Central memory CD8-positive, alpha-beta T cell (primary cell): ENCODE data around the gene DYNC1LI2.

Experiments used
- ATAC-seq: fragments of 150-1000 bp; cut with Tn5 transposase; replicated peaks from 2 replicates; pipeline ENCODE4 v1.10.0; 2022; ENCODE audit warnings: mild to moderate bottlenecking, moderate FRiP score, moderate number of reproducible peaks; ENCODE audit not compliant: poor library complexity, severe bottlenecking; ENCODE audit errors: extremely low read depth
- DNase-seq, 2 donors: peaks; one replicate each; pipeline ENCODE4 v3.0.0; 2021; ENCODE audit warnings: low spot score in 2 of 2
- H3K27ac Mint-ChIP-seq: one replicate; pipeline ENCODE4 v1.8.0; 2022; ENCODE audit warnings: low read depth, mild to moderate bottlenecking, moderate library complexity, mixed read lengths
- H3K27me3 Mint-ChIP-seq: one replicate; pipeline ENCODE4 v1.8.0; 2022; ENCODE audit warnings: mixed read lengths
- H3K36me3 Mint-ChIP-seq: one replicate; pipeline ENCODE4 v1.8.0; 2022; ENCODE audit warnings: mild to moderate bottlenecking, moderate library complexity, mixed read lengths; ENCODE audit not compliant: insufficient read depth
- H3K4me1 Mint-ChIP-seq: one replicate; pipeline ENCODE4 v1.8.0; 2022; ENCODE audit warnings: mixed read lengths
- H3K4me3 Mint-ChIP-seq: one replicate; pipeline ENCODE4 v1.8.0; 2022; ENCODE audit warnings: mild to moderate bottlenecking, moderate library complexity, mixed read lengths
- H3K9me3 Mint-ChIP-seq: one replicate; pipeline ENCODE4 v1.8.0; 2022; ENCODE audit warnings: mixed read lengths

Gene DYNC1LI2

DNA sequence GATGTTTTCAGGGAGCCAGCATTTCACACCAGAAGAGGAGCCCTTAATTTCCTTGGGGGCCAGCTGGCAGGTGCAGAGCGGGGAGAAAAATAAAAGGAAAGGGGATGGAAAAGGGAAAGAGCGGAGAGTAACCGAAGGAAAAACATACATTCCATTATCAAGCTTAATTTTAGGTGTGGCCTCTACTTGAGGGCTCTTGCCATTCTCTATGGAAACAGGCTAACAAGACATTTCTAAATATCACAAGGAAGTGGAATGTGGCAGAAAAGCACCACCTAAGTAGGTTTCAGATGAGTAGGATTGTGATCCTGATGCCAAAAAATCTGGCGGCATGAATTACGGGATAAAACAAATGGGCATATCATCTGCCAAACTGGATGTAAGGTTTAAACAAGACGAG lies 970 bp upstream of the DYNC1LI2 start:
- no peak for ATAC-seq
- Mint-ChIP-seq H3K27me3 (peaks cover 11% of the 10 kb centered on the region), H3K9me3 (no peaks in the 10 kb centered on the region), H3K36me3 (peaks cover 27% of the 10 kb centered on the region), H3K4me3 (peak overlapping the region; percentile 69), H3K4me1 (peaks cover 33% of the 10 kb centered on the region), H3K27ac (peak overlapping the region; percentile 90)
- DNase-seq = no peak

DNA sequence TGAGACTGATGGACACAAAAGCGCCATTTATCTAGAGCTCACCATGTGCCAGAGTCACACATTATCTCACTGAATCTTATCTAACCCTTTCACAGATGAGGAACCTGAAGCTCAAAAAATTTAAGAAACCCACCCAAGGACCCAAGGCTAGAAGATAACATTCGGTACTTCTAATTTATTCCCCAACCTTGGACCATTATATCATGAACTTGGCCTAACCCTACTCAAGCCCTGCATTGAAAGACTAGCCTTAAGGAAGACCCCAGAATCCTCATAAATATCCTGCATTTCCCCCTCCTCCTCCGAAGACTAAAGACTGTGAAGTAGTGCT lies 548 bp upstream of the DYNC1LI2 start:
- H3K4me3 Mint-ChIP-seq = peak overlapping the region; percentile 69
- peaks cover 11% of the 10 kb centered on the region for H3K27me3 Mint-ChIP-seq
- peak overlapping the region; percentile 90 for H3K27ac Mint-ChIP-seq
- DNase-seq (no peak), ATAC-seq (no peak)
- peaks cover 31% of the 10 kb centered on the region for H3K36me3 Mint-ChIP-seq
- H3K9me3 Mint-ChIP-seq = no peaks in the 10 kb centered on the region
- H3K4me1 Mint-ChIP-seq = peaks cover 35% of the 10 kb centered on the region

DNA sequence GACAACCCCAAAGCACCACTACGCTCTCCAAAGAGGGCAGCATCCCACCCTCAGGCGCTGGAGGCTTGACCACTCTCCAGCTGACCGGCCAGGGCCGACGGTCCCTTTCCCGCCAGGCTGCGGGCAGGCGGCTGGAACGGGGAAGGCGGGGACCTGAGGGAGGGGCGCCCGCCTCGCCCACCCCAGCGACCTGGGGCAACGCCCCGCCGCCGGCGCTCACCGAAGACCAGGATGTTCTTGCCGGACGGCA lies 431 bp downstream of the DYNC1LI2 start:
- Mint-ChIP-seq H3K4me1 (peaks cover 45% of the 10 kb centered on the region), H3K27me3 (peaks cover 11% of the 10 kb centered on the region), H3K4me3 (peak overlapping the region; percentile 69), H3K36me3 (peaks cover 37% of the 10 kb centered on the region), H3K27ac (peak overlapping the region; percentile 90), H3K9me3 (no peaks in the 10 kb centered on the region)
- no peak for DNase-seq
- ATAC-seq = no peak

DNA sequence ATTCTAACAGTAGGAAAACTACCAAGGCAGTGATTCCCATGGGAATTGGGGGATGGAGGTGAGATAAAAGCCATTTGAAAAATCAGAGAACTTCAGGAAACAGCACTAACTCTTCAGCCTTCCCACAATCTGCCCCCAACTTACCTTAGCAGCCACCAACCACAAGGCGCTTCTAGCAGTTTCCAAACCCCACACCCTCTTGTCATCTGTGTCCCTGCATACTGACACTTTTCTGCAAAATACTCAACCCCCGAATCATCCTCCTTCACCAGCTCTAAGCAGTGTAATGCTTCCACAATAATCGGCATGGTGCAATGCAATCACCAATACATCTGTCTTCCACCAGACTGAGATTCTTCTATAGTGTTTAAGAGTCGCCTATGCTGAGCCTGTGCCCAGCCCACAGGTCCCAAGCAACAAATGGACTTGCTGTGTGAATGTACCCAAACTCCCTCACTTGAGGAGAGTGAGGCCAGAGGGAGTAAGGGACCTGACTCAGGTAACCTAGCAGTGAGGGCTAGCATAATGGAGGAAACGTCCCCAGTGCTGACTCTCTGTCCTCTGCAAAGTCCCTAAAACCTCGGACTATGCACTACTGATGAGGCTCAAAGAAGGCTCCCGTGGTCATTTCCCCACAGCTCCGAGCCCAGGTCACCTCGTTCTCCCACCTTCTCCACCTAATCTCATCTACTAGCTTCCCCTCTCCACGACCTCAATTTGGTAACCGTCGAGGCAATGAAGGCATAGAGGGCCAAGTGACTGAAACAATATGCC lies 943 bp downstream of the DYNC1LI2 start:
- Mint-ChIP-seq H3K9me3 (no peaks in the 10 kb centered on the region), H3K27ac (peak overlapping the region; percentile 61), H3K4me1 (peaks cover 47% of the 10 kb centered on the region), H3K36me3 (peaks cover 39% of the 10 kb centered on the region), H3K27me3 (peaks cover 11% of the 10 kb centered on the region), H3K4me3 (peak overlapping the region; percentile 69)
- ATAC-seq (peak; percentile 11), DNase-seq (no peak)

DNA sequence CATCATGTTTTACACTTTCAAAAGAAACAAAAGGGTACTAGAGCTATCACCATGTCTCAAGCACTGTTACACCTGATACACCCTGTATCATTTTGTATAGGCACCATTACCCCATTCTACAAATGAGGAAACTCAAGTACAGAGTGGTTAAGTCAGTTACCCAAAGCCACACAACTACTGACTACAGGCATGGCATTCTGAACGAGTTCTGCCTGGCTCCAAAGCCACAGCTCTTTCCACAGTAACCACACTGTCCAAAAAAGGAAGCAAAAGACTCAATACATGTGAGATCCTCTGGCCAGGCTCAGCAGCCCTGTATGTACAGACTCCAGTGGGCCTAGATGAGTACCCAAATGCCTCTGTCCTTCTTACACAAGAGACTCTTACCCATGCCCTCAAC lies 4.7 kb downstream of the DYNC1LI2 start:
- Mint-ChIP-seq H3K27ac (no peak overlapping the region), H3K4me1 (peaks cover 41% of the 10 kb centered on the region), H3K36me3 (peaks cover 55% of the 10 kb centered on the region), H3K4me3 (no peak overlapping the region), H3K9me3 (no peaks in the 10 kb centered on the region), H3K27me3 (no peaks in the 10 kb centered on the region)
- no peak for ATAC-seq
- no peak for DNase-seq

DNA sequence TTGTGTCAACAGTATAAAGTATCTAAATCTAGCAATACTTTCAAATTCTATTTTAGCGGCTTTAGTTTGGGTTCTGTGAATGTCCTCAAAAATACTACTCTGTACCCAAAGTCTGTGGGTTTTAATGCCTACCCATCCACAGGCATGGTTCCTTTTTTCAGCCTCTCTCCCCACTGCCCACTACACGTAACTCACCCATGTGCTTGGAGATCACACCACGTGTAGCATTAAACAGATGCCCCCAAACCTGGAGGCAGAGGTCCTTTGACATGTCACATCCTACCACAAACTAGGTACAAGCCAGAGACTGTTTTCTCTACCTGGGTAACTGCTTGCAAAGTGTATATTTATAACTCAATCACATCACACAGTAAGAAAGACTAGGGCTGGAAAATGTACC lies 5.4 kb downstream of the DYNC1LI2 start:
- ATAC-seq (no peak), DNase-seq (no peak)
- H3K9me3 Mint-ChIP-seq = no peaks in the 10 kb centered on the region
- H3K36me3 Mint-ChIP-seq = peaks cover 59% of the 10 kb centered on the region
- H3K4me3 Mint-ChIP-seq = no peak overlapping the region
- peaks cover 43% of the 10 kb centered on the region for H3K4me1 Mint-ChIP-seq
- H3K27me3 Mint-ChIP-seq = no peaks in the 10 kb centered on the region
- peak overlapping the region; percentile 13 for H3K27ac Mint-ChIP-seq

DNA sequence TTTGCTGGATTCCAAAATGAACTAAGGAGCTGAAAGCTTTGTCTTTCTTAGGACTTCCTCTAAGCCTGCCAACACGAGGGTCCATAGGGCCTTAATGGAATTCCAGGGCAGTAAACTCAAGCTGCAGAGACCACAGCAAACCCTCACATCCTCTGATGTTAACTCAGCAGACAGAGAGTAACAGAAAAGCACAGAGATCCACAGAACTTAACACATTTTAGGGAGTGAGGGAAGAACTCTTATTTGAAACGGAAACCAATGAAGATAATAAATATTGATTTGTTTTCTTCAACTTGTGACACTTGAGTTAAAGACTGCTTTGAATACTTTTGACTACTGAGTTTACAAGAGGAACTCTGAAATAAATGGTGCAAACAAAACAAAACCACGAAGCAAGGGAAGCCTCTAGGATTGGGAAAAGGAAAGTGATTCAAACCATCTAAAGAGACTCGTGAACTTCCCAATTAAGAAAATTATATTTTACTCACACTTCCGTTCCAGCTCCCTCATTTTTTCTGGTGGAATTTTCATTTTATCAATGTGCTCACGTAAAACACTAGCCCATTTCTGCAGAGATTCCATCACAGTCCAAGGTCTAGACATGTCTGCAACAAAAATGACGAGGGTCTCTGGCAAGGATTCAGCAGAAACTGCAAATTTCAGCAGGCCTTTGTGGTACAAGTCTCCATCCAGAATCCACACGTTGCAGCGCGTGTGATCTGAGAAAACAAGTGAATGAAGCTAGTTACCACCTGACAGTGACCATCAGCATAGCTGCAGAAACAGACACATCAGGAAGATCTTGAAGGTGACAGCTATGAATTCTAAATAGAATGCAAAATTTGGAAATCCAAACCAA lies 9.2 kb downstream of the DYNC1LI2 start:
- no peak overlapping the region for H3K27ac Mint-ChIP-seq
- H3K36me3 Mint-ChIP-seq = peaks cover 62% of the 10 kb centered on the region
- H3K4me3 Mint-ChIP-seq = no peak overlapping the region
- DNase-seq = no peak
- H3K4me1 Mint-ChIP-seq = peaks cover 32% of the 10 kb centered on the region
- H3K9me3 Mint-ChIP-seq = no peaks in the 10 kb centered on the region
- ATAC-seq = no peak
- H3K27me3 Mint-ChIP-seq = no peaks in the 10 kb centered on the region

DNA sequence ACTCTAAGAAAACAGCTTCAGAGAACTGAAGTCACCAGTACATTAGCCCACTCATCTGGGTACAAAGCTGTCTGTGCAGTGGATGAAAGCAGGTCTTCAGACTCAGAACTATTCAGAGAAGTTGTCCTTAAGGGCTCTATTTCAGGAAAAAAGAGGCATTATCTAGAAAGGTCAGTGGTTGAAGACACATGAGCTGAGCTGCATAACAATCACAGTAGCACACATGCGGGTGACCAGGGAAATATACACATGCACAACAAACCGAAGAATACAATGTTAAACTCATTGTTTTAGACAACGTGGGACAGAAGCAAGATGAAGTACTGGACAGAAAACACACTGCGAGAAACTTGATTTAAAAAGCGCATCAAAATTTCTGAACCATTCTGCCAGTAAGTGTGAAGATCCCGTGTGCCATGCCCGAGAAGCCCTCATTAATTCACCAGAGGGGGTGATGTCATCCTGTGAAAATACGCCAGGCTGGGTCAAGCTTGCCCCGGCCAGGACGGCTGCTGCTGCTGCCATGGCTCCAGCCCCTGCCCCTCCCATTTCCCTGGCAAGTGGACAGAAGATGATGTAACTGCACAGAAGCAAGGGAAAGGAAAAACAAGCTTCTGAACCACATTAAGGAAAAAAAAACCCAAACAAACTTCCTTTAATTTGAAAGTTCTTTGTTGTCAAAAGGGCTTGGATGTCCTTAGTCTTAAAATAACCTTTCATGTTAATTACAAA lies 10.1 kb downstream of the DYNC1LI2 start:
- H3K4me1 Mint-ChIP-seq = peaks cover 23% of the 10 kb centered on the region
- H3K4me3 Mint-ChIP-seq = no peak overlapping the region
- no peak overlapping the region for H3K27ac Mint-ChIP-seq
- ATAC-seq = no peak
- no peaks in the 10 kb centered on the region for H3K9me3 Mint-ChIP-seq
- H3K27me3 Mint-ChIP-seq = no peaks in the 10 kb centered on the region
- H3K36me3 Mint-ChIP-seq = peaks cover 63% of the 10 kb centered on the region
- DNase-seq = no peak

DNA sequence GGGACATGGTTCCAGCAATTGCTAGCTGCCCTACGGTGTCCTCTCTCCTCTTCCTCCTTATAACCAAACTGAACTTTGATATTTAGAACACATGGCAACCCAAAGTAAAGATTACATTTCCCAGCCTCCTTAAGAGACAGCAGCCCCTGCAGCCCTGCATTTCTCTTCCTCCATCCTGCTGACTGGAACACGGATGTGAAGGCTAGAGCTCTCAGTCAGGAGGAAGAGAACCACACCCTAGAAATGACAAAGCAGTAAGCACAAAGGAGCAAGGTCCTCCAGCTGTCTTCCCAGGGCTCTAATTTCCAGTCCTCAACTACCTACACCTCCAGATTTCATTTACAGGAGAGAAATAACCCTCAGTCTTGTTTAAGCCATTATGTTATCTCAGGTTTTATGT lies 10.9 kb downstream of the DYNC1LI2 start:
- Mint-ChIP-seq H3K4me3 (no peak overlapping the region), H3K27ac (peak overlapping the region; percentile 56), H3K4me1 (peaks cover 18% of the 10 kb centered on the region), H3K9me3 (no peaks in the 10 kb centered on the region), H3K36me3 (peaks cover 66% of the 10 kb centered on the region), H3K27me3 (no peaks in the 10 kb centered on the region)
- ATAC-seq (no peak), DNase-seq (no peak)

DNA sequence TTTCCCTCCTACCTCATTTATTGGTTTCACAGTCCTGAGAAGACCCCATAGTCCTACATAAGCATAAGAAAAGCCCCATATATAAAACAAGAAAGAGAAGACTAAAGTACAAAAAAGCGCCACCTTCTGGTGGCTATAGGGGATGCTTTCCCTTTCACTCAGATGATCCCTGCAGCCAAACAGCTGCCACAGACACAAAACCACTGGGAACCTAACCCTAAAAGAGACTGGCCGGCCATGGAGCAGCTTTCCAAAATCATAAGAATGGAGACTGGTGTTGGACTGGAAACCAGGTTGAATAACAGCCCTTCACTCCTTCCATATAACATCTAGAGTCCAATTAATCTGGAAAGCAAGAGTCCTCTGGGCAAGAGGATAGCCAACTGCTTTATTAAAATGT lies 11.4 kb downstream of the DYNC1LI2 start:
- DNase-seq (no peak), ATAC-seq (no peak)
- Mint-ChIP-seq H3K36me3 (peaks cover 68% of the 10 kb centered on the region), H3K27me3 (no peaks in the 10 kb centered on the region), H3K27ac (peak overlapping the region; percentile 56), H3K4me1 (peaks cover 18% of the 10 kb centered on the region), H3K4me3 (no peak overlapping the region), H3K9me3 (no peaks in the 10 kb centered on the region)

DNA sequence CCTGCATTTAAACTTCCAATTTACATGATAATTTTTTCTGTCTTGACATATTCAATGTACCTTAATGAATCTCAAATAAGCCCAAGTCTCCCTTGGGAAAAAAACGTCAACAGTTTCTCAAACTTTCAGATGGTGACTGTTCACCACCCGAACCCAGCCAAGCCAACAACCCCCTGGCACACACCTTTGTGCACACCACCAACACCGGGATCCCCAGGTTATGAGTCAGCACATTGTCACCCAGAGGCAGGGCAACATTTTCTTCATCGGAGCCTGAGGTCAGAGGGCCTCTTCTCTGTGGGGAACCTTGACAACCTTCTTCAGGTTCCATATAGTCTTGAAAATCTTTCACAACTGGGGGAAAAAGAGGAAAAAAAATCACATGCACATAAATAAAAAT lies 15.5 kb downstream of the DYNC1LI2 start:
- H3K4me3 Mint-ChIP-seq = no peak overlapping the region
- no peak overlapping the region for H3K27ac Mint-ChIP-seq
- peaks cover 75% of the 10 kb centered on the region for H3K36me3 Mint-ChIP-seq
- H3K9me3 Mint-ChIP-seq = no peaks in the 10 kb centered on the region
- H3K4me1 Mint-ChIP-seq = peaks cover 14% of the 10 kb centered on the region
- ATAC-seq = no peak
- DNase-seq = no peak
- H3K27me3 Mint-ChIP-seq = no peaks in the 10 kb centered on the region

DNA sequence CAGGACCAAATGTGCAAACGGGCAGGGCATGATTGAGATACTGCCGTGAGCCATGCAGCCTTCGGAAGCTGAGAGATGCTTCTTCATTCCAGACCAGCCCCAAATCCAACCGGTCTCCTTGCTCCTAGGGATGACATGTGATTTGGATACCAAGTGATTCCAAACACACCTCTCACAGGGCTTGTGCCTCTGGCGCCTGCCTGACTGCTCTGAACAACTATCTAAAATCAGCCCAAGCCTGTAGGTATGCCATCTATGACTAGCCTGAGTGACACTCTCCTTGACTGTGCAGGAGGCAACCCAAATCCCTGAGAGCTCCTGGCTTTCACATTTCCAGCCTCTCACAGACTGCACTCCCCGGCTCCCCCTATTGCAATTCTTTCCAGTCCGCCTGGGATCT lies 20.3 kb downstream of the DYNC1LI2 start:
- Mint-ChIP-seq H3K4me3 (no peak overlapping the region), H3K9me3 (no peaks in the 10 kb centered on the region), H3K27ac (no peak overlapping the region), H3K36me3 (peaks cover 67% of the 10 kb centered on the region), H3K27me3 (no peaks in the 10 kb centered on the region), H3K4me1 (peaks cover 7% of the 10 kb centered on the region)
- DNase-seq (no peak), ATAC-seq (no peak)

DNA sequence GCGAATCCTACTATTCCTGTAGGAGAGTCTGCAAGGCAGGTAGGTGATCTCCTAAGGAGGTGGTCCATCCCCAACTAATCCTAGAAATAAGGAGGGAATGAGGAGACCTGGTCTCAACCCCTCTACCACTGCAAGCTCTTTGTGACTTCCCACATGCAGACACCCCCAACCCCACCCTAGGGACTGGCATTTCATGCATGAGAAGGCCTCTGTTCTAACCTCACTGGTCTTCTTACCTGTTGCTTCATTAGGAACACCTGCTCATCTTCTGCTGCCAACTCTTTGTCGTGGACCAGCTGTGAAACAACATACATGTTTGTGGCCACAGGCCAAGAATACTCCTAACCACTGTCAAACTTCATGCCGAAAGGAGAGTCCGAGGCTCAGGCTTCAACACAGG lies 22.6 kb downstream of the DYNC1LI2 start:
- Mint-ChIP-seq H3K36me3 (peaks cover 69% of the 10 kb centered on the region), H3K4me1 (peaks cover 7% of the 10 kb centered on the region), H3K9me3 (no peaks in the 10 kb centered on the region), H3K27ac (no peak overlapping the region), H3K27me3 (no peaks in the 10 kb centered on the region), H3K4me3 (no peak overlapping the region)
- DNase-seq (no peak), ATAC-seq (no peak)
